CD4-positive, alpha-beta T cell treated with Interferon alpha-2 for 1 hour (primary cell): ENCODE results near the gene PNISR.
"Not testable (repeated sequence)": the region's sequence is repeated elsewhere in the genome, so short reads cannot be mapped to it uniquely, and the experiment has no call there.

ENCODE experiments used
- DNase-seq, 2 donors: peaks; one replicate each; pipeline ENCODE4 v3.0.0-alpha.2; 2020 to 2022

PNISR gene, protein sequence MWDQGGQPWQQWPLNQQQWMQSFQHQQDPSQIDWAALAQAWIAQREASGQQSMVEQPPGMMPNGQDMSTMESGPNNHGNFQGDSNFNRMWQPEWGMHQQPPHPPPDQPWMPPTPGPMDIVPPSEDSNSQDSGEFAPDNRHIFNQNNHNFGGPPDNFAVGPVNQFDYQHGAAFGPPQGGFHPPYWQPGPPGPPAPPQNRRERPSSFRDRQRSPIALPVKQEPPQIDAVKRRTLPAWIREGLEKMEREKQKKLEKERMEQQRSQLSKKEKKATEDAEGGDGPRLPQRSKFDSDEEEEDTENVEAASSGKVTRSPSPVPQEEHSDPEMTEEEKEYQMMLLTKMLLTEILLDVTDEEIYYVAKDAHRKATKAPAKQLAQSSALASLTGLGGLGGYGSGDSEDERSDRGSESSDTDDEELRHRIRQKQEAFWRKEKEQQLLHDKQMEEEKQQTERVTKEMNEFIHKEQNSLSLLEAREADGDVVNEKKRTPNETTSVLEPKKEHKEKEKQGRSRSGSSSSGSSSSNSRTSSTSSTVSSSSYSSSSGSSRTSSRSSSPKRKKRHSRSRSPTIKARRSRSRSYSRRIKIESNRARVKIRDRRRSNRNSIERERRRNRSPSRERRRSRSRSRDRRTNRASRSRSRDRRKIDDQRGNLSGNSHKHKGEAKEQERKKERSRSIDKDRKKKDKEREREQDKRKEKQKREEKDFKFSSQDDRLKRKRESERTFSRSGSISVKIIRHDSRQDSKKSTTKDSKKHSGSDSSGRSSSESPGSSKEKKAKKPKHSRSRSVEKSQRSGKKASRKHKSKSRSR

DNA sequence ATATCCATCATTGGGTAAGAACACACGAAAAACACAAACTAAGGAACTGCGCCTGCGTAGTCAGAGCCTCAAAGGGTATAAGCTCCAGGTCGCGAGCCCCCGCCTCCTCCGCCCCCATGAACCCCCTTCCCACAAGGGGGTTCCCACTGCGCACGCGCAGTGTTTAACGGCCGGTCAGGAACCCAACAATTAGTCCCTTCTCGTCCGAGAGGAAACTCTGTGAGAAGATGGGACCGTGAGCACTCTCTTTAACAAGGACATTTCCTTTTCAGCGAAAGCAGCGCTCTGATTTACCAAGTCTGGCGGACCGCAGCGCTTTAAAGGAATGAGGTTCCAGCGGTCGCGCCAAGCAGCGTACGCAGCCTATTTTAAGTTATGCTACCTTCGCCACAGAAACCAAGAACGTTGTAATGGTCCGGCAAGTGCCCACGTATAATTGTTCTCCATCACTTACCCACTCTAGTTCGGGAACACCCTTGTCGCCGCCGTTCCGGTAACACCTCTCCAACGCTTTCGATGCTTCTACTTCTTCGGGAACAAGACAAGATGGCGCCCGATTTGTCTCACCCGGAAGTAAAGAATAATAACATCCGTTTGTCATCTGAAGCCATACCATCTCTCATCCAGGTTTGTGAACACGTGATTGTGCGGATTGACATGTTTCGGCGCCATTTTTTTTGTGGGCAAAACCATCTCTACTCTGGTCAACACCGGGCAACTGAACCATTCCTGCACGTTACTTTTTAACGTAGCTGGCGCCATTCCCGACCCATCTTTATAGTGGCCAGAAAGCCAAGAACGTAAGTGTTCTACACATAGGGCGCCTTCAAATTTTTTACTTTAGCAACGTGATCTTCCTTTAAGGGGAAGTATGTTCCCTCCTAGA, at the start of gene PNISR:
Gene PNISR (minus strand): TSS at position 548 of the 886 bp plus-strand sequence. CDS start 10,649 bp downstream, outside the sequence.
- DNase-seq: peak; percentile 94 to 96

DNA sequence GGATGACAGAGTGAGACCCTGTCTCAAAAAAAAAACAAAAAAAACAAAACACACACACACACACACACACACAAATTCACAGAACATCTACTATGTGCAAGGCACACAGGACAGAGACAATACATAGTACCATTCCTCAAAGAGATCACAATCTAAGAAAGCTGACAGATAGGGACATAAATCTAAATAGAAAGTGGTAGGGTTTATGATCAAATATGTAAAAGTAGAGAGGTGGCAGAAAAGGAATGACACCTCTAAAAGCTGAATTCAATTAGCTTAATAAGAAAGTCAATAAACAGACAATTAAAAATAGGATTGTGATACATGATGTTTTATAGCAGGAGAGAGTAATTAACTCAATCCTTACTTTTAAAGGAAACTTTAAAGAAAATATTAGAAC, 48.6 kb upstream of the PNISR start:
- no peak for DNase-seq

DNA sequence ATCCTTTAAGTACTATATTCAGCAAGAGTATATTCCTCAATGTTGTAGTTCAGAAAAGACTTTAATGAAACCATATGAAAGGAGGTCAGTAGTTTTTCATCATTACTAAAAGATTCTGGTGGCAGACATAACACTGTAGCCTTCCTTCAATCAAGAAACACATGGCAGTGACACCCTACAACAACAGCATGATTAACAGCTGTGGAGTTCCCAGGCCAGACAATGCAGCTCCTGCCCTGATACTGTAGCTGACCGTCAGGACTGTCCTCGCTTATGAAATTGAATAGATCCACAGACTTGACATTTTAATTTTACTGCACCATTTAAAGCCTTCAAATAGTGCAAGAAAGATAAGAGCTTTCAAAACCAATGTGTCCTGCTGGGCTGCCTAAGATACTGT, 46.5 kb upstream of the PNISR start:
- DNase-seq: no peak

DNA sequence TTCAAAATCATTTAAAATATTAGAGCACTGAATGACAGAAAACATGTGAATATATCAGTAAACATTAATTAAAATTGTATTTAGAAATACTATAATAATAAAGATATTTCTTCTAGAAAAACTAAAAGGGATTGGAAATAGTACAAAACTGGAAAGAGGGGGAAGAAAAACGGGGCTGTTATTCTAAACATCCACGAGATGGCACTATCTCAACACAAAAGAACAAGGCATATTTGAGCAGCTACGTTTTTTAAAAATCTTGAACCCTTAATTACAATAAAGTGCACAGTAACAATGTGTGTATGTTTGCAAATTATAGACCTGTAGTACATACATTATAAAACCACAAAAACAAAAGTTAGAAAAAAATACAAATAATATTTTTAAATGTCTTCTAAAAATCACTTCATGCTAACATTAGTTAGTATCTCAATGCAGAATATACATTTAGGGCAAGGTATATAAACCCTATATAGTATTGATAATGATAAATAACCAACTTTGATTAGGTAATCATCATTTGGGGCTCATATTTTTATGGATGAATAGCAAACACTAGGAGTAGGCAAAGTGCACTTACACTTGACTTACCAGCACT, 42.5 kb upstream of the PNISR start:
- peak in 1 of 2 donors; percentile 48 for DNase-seq

DNA sequence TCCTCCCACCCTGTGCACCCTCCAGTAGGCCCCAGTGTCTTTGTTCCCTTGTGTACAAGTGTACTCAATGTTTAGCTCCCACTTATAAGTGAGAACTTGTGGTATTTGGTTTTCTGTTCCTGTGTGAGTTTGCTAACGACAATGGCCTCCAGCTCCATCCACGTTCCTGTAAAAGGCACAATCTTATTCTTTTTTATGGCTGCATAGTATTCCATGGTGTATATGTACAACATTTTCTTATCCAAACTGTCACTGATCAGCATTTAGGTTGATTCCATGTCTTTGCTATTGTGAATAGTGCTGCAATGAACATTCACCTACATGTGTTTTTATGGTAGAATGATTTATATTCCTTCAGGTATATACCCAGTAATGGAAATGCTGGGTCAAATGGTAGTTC, 34.0 kb upstream of the PNISR start:
- DNase-seq: not testable (repeated sequence)

DNA sequence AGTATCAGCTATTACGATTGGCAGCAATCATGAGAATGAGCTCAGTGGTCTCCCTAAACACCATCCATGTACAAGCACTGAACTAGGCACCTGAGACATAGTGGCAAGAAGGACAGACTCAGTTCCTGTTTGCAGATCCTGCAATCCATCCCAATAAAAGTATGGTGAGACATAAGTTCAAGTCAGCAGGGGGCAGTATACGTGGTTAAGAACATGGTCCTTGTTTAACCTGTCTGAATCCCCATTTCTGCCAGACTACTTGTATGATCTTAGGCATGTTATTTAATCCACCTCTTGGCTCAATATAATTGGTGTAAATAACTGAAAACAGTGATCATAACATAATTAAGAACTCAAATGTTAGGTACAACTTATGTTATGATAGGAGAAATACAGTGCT, 33.2 kb upstream of the PNISR start:
- DNase-seq: peak in 1 of 2 donors; percentile 4

DNA sequence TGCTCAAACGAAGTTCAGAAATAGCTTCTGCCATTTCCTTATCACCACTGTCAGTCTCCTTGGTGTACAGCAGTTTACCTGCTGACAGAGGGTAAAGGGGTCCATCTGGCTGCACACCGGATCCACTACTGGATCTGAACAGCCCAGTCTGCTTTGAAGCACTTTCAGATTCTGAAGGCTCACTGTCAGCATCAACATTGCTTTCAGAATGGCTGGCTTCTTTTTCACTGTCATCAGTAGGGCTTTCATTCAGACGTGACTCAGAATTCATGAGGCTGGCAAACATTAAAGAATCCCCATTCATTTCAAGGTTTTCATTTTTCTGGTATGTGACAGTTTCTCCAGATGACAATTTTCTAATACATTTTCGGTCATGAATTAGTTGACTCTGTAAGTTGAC, 21.0 kb upstream of the PNISR start:
- no peak for DNase-seq

DNA sequence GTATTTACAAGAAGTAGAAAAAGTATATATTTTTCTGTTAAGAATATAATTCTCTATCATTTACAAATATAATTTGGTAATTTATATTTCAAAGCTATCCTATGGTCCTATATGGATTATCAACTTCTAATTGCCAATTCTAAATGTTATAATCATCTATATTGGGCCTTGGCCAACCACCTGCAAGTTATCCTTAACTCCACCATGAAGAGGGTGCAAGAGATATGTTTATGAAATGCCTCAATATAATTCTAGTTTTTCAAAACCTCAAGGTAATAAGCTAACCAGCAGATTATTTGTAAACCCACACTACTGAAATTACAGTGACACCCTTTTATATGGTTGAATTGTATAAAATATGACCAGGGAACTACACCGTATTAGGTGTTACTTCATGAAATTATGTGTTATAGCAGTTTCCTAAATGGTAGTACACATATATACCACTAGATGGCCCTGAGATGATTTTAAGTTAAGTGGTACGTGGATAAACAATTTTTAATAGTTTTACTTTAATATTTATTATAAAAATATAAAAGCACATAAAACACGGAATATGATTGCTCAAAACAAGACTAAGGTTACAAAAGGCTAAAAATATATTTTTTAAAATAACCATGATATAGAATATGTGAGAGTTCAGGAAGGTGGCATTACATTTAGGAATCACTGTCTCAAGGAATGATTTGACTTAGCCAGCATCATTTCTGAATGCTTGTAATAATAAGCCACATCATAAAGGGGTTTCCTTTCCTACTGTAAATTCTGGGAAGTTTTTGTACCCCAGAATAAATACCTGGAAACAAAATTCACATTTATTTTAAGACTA, 9.8 kb upstream of the PNISR start:
- peak in 1 of 2 donors; percentile 56 for DNase-seq

DNA sequence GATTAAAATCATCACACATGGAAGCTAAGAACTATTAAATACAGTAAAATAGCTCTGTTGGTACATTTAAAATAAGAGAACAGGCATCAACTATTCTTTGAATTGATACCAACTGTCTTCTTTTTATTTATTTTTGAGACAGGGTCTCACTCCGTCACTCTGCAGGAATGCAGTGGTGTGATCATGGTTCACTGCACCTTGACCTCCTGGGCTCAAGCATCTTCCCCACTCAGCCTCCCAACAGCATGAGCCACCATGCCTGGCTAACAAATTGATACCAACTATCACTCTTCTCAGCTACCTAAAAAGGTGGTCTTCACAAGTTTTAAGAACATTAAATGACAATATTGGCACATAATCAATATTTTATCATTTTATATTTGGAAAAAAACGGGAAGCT, 7.8 kb upstream of the PNISR start:
- no peak for DNase-seq

DNA sequence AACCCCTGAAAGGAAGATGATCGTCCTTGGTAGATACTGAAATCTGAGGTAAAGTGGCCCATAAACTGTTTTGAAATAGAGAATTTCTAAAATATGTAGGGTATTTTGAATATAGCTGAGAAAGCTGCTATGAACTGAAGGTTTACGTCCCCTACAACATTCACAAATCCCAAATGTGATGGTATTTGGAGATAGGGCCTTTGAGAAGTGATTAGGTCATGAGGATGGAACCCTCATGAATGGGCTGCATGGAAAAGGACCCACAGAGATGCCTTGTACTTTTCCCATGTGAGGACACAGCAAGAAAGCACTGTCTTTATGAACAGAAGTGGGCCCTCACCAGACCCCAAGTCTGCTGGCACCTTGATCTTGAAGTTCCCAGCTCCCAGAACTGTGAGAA, 6.8 kb upstream of the PNISR start:
- DNase-seq: no peak

DNA sequence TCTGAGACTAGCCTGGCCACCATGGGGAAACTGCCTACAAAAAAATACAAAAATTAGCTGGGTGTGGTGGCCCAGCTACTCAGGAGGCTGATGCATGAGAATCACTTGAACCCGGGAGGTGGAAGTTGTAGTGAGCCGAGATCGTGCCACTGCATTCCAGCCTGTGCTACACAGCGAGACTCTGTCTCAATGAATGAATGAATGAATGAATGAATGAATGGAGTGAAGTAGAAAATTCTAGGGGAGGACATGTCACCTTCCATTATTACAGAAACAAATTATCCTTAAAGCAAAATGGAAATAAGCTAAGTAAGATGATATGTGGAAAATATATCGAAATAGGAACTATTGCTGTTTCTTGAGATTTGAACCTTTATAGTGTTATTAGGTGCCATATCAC, 2.9 kb upstream of the PNISR start:
- DNase-seq: no peak

DNA sequence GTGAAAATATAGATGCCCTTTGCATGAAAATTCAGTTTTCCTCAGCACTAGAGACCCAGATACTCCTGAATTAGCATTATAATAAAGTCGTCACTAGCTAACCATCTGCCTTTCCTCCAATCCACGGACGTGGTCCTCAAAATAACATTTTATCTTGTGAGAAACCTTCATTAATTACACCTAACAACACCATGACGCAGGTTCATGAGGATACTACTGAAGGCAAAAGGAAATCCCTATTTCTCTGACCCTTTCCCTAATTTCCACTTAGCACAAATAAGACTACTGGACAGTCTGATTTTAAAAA, 1.3 kb upstream of the PNISR start:
- no peak for DNase-seq

DNA sequence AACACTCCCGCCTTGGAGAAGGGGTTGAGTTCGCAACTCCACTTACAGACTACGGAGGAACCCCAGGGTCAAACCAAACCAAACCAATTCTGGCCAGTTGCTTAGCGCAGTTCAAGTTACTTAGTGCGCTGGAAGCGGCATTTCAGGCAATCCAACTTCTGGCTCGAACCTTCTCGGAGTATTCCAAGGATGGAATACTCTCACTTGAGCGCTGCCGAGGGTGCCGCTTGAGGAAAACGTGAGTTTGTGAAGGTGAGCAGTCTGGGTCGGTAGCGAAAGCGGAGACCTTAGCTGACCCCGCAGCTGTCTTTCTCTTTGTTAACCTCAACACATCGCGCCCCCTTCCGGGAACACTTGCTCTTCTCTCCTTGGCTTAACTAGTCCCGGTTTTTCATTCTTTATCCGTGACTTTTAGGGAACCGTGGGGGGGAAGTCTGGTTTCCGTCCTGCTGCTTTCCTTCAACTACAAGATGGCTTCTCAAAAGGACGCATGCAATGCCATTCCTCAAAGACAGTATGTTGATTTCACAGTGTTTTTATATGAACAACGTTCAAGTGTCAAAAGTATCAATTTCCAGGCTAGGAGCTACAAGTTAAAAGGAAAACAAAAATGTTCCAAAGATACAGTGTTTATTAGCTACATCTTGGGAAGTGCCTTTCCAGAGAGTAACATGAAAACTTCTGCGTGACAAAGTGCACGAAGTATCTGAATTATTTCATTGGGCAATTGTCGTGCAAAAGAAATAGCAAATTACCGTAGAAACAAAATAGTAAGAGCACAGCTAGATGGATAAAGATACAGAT, 741 bp upstream of the PNISR start:
- peak; percentile 55 to 70 for DNase-seq

DNA sequence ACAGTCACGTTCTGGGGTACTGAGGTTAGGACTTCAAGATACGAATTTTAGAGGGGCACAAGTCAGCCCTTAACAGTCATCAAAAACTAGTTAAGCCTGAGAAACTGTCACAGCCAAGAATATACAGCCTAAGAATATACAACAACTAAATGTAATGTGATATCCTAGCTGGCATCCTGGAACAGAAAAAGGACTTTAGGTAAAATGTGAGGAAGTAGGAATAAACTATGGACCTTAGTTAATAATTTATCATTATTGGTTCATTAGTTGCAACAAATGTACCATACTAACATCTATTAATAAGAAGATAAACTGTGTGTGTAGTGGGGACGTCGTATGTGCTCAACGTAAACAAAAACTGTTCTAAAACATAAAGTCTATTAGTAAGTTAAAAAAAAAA, 1.1 kb downstream of the PNISR start:
- DNase-seq: no peak

DNA sequence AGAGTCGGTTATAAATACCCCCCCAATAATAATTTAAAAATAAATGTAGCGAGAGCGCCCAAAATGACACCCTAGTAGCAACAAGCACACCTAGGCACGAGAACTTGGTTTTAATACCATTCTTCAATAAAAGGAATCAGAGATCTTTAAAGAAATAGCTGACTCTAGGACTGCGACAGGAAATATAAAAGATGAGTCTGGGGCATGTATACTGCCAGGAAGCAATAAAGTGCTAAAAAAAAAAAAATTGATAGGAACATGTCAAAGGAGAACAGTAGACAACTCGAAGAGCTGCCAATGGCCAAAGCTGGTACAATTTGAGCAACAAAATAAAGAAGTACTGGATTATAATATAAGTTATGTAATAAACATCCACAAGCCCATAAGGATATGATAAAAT, 2.2 kb downstream of the PNISR start:
- DNase-seq: no peak

DNA sequence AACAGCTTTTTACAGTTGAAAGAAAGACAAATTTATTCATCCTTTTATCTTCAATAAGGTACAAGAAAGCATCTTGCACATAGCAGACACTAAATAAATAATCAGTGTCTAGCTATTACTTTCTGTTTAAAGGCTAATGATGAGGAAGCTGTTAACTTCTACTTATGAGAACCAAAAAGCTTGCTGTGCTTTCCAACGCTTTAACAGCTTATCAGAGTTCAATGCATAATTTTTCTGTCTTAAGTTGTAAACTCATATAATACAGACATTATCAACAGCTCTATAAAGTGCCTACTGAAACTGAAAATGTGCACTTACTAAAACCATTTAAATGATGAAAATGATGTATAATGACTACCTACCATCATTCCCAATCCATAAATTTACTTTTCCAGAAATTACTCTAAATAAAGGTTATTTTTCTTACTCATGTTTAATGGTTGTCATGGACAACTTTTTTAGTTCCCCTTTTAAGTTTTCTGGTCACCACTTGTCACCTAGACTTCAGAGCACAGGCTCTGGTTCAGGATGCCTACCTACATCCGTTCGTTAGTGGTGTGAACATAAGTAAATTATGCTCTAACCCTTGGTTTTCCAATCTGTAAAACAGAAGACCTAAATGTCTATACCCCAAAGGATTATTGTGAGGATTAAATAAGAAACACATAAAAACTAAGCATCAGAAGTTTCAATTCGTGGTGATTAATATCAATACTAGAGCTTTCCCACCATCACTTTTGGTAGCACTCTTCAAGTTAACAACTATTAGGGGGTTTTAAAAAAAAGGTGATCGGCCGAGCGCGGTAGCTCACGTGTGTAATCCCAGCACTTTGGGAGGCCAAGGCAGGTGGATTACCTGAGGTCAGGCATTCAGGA, 8.0 kb downstream of the PNISR start:
- no peak for DNase-seq

DNA sequence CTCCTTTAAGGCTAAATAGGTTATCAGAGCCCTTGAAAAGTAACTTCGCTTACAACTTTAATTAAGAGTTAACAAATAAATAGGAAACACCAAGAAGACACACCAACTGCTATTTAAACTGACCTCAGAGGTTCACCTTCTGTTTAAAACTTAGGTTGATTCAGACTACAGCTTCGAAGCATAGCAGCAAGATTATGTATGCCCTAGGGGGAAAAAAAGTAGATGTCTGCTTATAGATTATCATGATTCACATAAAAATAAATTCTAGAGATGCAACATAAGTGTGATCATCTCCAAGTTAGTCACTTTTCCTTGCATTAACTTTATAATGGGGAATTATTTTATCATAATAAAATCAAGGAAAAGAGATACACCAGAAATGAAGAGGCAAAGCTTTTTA, 8.9 kb downstream of the PNISR start:
- no peak for DNase-seq

DNA sequence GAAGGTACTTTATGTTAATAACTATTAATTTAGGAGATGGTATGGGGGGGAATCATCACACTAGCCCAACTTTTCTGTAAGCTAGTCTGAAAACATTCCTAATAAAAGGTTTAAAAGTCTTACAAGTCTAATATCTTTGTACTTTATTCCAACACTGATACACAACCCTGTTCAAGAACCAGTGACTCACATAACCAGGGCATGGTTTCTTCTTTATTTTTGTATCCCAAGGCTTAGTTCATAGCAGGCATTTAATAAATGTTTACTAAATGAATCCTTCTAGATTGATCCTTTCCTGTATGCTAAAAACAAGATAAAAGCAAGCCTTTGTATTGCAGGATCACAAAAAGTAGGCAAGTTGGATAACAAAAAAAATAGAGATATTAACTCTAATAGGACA, 9.7 kb downstream of the PNISR start:
- no peak for DNase-seq

DNA sequence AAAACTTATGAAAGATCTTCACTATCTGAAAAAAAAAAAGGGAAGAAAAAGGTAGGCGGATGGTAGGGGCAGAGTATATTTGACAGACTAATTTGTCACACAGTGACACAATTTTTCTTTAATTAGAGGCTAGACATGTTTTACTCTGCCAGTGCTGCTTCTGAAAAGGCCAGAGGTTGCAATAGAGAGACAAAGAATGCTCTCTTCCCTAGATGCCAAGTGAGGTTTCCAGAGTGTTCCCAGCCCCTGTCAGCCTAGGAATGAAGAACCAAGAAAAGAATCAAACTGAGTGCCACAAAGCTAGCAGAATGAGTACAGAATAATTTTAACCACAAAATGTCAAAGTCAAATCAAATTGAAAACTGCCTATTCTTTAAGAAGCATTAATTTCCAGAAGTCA, 13.0 kb downstream of the PNISR start:
- DNase-seq: no peak

DNA sequence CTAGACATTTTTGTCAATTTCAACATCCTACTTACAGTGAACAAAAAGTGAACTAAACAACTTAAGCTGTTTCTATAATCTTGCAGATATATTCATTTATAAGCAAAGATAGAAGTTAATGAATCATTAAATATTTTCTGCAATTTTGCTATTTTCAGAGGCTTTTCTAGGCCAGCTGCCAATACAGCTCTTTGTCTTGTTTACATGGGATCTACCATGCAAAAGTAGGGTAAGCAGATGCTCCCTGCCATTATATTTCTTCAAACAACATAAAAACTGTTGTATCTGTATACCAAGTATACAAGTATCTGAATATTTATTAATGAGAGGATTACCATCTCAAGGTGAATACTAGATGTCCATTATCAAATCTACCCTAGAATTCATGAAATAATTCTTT, 15.4 kb downstream of the PNISR start:
- DNase-seq: no peak
